ENCODE measurements around the gene STX2.
"Not testable (repeated sequence)": the region's sequence is repeated elsewhere in the genome, so short reads cannot be mapped to it uniquely, and the experiment has no call there.

STX2 gene

DNA sequence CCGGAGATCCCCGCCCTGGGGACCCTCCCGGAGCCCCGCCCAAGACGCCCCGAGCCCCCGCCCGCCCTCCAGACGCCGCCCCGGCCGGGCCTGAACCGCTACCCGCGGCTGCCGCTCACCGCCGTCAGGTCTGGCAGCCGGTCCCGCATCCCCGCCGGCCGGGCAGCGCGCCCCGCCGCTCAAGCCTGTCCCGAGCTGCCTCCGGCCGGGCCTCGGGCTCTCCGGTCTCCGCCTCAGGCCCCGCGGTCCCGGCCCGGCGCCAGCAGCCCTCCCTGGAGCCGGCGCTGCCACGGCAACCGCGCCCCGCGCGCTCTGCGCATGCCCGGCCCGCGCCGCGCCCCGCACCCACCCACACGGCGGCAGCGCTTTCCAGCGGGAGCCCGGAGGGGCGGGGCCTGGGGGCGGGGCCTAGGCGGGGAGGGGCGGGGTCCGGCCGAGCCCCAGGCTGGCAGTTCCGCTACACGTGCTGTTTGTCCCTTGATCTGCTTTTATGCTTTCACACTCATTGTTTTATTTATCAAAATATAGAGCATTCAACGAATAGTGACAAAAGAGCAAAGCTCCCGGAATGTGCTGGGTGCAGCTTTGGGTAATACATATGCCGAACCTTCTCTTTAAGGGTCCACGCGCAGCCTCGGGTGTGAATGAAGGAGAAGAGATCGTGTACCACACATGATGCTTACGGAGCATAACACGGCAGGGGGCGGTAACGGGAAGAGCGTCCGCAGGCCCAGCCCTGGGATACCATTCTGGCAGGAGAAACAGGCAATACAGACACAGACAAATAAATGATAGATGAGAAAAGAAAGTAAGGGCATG lies at the start of gene STX2:
TSS of gene STX2 (minus strand) at position 300 of the 819 bp plus-strand sequence. CDS start at position 149, 151 bp downstream.
- peak; percentile 85 to 87 for DNase-seq

DNA sequence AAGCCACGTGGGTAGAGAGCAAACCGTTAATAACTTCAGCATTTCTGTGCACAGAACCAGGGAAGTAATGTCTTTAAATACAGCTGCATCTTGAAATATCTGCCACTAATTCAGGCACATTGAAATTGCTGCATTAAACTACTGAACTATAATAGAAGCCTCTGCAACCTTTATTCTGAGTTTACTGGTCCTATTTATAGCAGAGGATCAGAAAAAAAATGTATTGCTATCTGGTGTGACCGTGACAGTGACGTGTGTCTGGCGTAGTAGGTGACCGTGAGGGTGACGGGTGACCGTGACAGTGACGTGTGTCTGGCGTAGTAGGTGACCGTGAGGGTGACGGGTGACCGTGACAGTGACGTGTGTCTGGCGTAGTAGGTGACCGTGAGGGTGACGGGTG lies 48.1 kb upstream of the STX2 start:
- not testable (repeated sequence) for DNase-seq

DNA sequence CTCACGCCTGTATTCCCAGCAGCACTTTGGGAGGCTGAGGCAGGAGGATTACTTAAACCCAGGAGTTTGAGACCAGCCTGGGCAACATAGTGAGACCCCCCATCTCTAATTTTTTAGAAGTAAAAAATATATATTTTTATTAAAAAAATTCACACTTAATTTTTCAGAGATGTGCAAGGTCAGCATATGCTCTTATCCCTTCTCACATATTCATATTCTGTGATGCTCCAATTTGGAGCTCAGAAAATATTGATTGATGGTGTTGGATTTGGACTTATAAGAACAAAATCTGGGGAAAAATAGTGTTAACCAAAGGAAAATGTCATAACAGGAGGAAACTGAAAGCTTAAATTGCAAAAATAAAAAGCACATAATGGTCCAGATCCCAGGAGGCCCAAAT lies 42.5 kb upstream of the STX2 start:
- DNase-seq = no peak

DNA sequence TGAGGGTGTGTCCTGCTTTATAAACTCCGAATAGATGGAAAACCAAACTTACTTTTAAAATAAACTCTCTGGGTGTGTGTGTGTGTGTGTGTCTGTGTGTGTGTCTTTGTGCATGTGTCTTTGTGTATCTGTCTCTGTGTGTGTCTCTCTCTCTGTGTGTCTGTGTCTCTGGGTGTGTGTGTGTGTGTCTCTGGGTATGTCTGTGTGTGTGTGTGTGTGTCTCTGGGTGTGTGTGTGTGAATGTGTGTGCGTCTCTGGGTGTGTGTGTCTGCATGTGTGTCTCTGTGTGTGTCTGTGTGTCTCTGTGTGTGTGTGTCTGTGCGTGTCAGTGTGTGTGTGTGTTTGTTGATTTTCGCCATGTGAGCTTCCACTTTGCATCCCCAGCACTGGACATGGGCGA lies 42.0 kb upstream of the STX2 start:
- DNase-seq = no peak

DNA sequence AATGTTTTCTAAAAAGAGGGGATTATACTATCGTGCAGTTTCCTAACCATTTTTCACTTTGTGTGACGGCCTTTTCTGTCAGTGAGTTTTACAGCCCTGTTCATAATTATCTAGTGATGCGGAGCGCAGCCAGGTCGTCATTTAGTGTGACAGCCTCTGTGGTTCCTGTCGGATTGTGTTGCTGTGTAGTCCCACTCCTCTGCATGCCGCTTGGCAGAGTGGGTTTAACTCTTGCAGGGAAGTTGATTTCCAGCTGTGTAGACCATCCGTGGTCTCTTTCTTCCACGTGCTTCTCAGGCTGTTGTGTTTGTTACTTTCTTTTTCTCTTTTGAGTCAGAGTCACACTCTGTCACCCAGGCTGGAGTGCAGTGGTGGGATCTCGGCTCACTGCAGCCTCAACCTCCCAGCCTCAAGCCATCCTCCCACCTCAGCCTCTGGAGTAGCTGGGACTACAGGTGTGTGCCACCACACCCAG lies 41.4 kb upstream of the STX2 start:
- no peak for DNase-seq

DNA sequence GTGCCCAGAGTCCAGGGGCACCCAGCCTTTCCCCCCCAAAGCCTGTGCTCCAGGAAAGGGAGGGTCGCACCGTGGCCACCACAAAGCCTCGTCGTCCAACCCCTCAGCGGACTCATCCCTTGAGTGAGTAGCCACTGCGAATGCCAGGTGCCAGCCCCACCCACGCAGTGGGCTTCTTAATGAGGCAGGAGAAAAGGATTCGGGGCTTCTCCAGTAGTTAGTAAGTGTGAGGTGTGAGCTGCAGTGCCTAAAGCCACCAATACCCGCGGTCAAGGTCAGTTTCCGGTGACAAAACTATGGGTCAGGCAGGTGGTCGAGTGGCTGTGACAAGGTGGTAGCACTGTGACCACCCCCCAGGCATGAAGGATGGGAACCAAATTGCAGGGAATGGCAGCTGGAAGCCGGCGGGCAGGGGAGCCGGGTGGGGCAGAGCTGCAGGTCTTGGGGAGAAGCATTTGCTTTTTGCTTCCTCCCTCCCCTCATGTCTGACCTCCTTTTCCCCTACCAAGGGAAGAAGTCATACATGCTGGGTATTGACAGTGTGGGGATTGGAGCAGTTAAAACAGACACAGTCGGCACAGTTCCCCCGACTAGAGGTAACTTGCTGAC lies 40.8 kb upstream of the STX2 start:
- no peak for DNase-seq

DNA sequence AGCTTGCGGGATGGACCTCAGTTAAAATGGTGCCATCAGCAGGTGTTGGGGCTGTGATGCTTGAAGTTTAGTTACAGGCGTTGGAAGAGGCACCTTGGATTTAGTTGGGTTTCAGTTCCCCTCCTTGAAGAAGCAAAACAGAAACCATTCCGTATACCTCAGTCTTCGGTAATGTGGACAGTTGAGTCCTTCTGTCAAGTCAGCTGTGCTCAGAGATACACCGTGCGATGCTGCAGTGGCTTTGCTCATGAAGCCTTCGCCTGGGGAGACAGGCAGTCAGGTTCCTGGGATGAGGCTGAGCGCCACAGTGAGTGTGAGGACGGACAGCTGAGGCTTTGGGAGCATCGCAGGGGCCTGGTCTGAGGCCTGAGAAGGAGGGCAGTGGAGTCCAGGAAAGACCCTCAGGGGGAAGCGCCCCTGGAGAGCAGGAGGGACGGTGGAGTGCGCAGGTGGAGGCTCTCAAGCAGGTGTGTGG lies 40.2 kb upstream of the STX2 start:
- no peak for DNase-seq

DNA sequence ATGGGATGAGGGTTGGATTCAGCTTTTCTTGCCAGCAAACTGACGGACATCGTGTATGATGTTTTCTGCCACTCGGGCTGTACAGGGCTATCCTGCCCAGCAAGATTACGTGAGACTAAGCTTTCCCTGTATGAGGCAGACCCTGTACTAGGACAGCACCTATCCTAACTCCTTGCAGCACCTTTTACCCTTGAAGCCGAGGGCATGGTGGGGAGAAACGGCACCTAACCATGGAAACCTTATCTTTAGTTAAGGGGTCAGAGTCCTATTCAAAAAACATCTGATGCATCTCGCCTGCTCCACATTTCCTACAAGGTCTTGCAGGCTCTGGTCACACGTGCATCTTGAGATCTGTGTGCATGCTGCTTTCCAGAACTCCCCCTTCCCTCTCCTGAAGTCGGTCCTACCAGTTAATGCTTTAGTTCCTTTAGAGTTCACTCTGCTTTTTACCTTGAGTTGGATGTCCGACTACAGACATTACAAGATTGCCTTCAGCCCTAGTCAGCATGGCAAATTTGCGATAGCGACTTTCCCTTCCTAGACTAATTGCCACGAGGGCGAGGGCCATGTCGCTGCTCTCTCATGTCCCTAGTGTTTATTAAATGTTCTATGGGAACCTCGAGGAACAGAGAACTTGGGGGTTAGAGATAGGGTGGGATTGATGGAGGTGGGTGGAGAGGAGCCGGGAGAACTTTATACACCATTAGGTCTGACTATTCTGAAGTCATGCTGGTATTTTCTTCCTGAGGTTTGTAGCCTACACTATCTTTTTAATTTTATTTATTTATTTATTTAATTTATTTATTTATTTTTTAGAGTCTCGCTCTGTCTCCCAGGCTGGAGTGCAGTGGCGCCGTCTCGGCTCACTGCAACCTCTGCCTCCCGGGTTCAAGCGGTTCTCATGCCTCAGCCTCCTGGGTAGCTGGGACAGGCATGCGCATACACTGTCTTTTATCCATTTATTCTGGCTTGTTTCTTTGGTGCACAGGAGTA lies 39.4 kb upstream of the STX2 start:
- no peak for DNase-seq

DNA sequence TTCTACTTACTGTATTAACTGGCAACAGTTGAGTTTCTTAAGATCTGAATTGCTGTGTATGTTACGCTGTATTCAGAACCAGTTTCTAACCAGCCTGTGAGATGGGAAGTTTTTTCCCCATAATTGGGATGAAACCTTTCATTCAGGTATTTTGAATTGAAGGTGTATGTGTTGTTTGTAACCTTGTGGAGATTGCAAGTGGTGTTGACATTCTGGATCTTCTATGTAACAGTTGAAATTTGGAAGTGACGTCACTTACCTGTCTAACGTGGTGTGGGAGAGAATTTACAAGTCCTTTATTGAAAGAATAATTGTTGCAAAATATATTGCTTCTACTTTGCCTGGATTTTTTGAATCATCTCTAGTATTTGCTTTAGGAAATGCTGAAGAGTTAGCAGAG lies 38.3 kb upstream of the STX2 start:
- DNase-seq = no peak

DNA sequence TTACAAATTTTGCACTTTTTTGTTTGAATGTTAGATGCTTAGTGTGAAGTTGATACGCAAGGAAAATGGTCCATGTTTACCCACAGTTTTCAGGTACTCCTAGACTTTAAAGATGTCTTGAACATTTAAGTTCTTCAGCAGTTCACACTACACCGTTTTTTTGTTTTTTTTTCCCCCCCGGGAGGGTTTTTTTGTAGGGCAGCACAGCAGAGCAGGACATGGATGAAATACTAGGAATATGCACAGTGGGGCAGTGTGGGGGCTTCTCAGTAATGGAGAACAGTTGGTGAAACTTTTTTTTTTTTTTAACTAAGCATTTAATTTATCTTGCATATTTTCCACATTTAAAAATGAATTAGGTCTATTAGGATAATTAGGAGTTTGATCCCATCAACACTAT lies 37.7 kb upstream of the STX2 start:
- DNase-seq = no peak

DNA sequence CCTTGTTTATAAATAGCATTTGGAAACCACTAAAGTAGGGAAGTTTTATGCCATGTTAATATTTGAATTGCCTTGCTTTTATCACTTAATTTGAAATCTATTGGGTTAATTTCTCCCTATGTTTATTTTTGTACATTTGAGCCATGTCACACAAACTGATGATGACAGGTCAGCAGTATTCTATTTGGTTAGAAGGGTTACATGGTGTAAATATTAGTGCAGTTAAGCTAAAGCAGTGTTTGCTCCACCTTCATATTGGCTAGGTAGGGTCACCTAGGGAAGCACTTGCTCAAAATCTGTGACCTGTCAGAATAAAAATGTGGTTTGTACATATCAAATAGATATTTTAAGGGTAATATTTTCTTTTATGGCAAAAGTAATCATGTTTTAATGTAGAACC lies 37.2 kb upstream of the STX2 start:
- no peak for DNase-seq

DNA sequence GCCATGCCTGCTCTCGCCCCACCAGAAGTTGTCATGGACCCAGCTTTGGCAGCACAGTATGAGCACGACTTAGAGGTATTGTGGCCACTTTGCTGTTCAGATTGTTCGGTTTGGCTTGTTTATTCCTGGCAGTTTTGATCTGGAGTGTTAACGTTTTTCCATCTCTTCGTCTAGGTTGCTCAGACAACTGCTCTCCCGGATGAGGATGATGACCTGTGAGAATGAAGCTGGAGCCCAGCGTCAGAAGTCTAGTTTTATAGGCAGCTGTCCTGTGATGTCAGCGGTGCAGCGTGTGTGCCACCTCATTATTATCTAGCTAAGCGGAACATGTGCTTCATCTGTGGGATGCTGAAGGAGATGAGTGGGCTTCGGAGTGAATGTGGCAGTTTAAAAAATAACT lies 36.7 kb upstream of the STX2 start:
- not testable (repeated sequence) for DNase-seq

DNA sequence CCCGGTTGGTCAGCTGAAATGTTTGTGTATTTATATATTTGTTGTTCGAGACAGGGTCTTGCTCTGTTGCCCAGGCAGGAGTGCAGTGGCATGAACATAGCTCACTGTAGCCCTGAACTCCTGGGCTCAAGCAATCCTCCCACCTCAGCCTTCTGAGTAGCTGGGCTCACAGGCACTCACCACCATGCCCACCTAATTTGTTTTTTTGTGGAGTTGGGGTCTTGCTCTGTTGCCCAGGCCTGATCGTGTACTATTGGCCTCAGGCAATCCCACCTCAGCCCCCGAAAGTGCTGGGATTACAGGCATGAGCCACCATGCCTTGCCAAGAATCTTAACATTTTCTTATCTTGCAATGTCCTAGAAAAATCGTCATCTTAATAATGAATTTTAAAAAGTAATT lies 36.1 kb upstream of the STX2 start:
- DNase-seq = no peak

DNA sequence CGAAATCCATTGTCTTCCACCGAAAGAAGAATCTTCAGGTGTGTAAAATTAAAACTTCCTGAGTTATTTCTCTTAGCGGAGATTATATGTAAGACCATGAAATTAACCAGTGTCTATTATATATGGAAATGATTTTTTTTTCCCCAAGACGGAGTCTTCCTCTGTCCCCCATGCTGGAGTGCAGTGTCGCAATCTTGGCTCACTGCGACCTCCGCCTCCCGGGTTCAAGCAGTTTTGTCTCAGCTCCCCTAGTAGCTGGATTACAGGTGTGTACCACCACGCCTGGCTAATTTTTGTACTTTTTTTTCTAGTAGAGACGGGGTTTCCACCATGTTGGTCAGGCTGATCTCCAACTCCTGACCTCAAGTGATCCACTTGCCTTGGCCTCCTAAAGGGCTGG lies 35.6 kb upstream of the STX2 start:
- no peak for DNase-seq

DNA sequence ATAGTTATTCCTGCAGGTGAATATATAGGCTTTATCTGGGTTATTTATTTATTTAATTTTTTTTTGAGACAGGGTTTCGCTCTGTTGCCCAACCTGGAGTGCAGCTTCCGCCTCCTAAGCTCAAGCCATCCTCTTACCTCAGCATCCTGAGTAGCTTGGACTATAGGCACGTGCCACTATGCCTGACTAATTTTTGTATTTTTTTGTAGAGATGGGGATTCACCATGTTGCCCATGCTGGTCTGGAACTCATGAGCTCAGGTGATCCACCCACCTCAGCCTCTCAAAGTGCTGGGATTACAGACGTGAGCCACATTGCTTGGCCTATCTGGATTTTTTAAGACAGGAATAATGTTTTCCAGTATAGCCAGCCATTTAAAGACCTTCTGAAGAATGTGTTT lies 34.8 kb upstream of the STX2 start:
- DNase-seq = no peak

DNA sequence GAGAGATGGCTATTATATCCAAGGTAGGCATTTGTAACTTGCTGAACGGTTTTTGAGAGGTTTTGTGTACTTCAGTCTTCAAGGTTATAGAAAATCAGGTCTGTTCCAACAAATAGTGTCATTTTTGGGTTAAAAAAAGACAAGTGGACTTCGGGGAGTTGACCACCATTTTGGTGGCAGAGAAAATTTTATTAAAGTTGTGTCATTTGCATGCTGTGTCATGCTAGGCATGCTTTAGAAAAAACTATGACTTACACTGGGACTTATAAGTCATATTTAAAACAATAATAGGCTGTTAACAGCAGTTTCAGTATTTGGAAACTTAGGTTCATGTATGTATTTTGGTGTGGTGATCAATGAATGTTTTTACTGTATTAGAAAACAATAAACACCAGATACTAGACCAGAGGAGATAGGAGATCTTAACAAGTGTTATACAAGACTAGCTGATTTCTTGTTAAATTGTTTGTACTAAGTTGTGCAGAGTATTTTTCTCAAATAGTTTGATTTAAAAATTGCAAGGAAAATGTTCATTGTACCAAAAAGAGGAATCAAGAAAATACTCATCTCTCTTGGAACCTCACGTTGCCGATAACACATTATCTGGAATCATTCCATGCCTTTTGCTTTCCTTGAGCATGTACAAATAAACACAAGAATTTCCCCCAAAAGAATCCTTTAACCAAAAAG lies 34.2 kb upstream of the STX2 start:
- no peak for DNase-seq

DNA sequence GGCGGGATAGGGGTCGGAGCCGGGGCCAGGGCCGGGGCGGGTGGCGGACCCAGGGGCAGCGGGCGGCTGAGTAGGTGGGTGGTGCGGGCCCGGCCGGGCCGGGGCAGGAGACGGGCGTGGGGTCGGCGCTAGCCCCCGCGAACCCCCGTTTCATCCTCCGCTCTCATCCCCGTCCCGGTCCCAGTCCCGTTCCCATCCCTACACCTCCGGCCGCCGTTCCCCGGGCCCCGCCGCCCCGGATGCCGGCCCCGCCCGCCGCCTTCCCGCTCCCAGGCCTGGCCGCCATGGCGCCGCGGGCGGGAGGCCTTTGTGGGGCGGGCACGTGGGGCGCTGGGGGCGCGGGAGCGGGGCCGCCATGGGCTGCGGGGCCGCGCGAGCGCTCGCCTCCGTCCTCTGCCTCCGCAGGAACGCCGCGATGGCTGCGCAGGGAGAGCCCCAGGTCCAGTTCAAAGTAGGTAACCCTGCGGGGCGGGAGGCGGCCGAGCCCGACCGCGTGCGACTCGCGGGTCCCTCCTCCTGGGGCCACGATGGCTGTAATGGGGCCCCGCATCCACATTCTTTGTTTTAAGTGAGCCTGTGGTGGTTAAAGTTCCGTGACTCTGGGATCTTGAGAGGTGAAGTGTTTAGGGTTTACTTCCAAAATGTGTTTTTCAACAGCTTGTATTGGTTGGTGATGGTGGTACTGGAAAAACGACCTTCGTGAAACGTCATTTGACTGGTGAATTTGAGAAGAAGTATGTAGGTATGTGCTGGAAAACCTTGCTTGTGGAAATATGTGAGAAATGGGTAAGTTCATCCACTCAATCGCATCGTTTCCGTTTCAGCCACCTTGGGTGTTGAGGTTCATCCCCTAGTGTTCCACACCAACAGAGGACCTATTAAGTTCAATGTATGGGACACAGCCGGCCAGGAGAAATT lies 33.4 kb upstream of the STX2 start:
- no peak for DNase-seq

DNA sequence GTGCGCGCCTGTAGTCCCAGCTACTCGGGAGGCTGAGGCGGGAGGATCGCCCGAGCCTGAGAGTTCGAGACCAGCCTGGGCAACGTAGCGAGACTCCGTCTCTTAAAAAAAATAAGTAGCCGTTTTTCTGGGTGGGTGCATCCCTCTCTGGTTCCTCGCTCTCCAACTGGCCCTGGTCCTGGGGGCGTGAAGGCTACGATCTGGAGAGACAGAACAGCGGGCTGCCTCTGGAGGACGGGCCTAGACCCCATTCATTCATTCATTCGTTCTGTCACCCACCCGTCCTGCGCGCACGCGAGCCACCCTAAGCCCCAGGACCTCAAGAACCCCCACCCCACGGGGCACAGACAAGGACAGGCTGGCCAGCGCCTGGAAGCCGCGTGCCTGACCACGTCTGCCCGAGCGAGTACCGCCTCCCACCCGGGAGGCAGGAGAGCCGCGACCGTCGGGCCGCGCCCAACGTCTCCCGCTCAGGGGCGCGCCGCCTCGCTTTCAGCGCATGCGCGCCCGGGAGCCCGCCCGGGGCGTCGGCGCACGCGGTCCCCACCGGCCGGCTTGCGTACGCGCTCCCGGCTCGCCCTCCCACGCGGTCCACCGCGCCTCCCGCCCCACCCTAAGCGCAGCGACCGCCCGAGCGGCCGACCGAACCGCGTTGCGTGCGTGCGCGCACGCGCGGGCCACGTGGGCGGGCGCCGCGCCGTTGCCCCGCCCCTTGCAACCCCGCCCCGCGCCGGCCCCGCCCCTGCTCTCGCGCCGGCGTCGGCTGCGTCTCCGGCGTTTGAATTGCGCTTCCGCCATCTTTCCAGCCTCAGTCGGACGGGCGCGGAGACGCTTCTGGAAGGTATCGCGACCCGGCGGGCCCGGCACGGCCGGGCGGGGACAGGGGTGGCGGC lies 32.5 kb upstream of the STX2 start, which contains the start of gene RAN:
TSS of gene RAN (plus strand) at position 781 of the 893 bp plus-strand sequence. CDS start 528 bp downstream, outside the sequence.
- DNase-seq = peak; percentile 65 to 73

DNA sequence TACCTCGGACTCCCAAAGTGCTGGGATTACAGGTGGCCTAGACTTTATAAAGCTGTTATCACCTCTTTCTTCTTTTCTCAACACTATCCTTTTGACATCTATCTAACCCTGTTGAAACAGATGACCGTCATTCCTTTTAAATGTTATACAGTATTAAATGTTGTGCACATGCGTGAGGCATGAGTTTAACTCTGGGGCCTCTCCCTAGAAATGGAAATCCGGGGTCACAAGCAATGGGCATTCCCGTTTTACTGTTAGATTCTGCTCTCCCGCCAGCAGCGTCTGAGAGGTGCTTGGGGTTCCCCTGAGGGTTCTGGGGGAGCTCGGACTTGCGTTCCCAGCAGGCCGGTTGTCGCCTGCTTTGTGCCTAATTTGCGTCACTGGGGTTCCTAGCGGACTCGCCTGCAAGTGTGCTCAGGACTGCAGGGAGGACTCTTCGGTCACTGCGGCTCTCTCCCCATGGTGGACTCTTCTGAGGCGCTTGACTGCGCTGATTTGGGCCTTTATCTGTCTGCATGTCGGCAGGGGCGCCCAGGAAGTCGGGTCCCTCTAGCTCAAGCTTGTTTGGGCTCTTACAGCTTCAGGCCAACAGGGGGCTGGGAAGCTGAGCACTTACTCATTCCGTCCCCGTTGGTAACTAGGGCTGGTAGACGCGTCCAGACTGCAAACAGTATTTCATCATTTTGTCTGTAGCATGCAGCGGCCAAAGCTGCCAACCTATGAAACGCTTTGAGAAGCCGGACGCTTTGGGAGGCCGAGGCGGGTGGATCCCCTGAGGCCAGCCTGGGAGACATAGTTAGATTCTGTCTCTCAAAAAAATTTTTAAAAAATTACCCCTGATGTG lies 31.6 kb upstream of the STX2 start:
- peak; percentile 95 to 97 for DNase-seq
